GM23248 (cell line): Measurements from ENCODE around the gene ERICH4. TPM values are rescaled to one million over a fixed set of nuclear protein-coding genes. Genes with fewer than 3 reads are reported as not detected.
A peak's percentile ranks its signal among the peaks of the same experiment; 100 is the strongest.

Experiments used
- DNase-seq: peaks from one replicate; pipeline ENCODE4 v3.0.0-alpha.2; 2015
- H2AFZ ChIP-seq: fragments of 200-600 bp; sonication (generic); 2 replicates; pipeline ENCODE4 v1.6.1; 2016; ENCODE audit warnings: antibody characterized with exemption
- H3F3A ChIP-seq: fragments of 200-600 bp; sonication (generic); 2 replicates; pipeline ENCODE4 v1.6.1; 2016; ENCODE audit warnings: mild to moderate bottlenecking, antibody characterized with exemption, mixed run types; ENCODE audit not compliant: insufficient read depth
- H3K27ac ChIP-seq: fragments of 200-600 bp; sonication (generic); 2 replicates; pipeline ENCODE4 v1.5.1; 2016; ENCODE audit warnings: mild to moderate bottlenecking
- H3K27me3 ChIP-seq: fragments of 200-600 bp; sonication (generic); replicated peaks from 2 replicates; pipeline ENCODE4 v1.6.1; 2016; ENCODE audit warnings: mild to moderate bottlenecking; ENCODE audit not compliant: insufficient read depth
- H3K36me3 ChIP-seq: fragments of 200-600 bp; sonication (generic); 2 replicates; pipeline ENCODE4 v1.6.1; 2016; ENCODE audit warnings: low read depth, mild to moderate bottlenecking
- H3K4me1 ChIP-seq: fragments of 200-600 bp; sonication (generic); 2 replicates; pipeline ENCODE4 v1.6.1; 2016; ENCODE audit warnings: mild to moderate bottlenecking; ENCODE audit not compliant: insufficient read depth
- H3K4me2 ChIP-seq: fragments of 200-600 bp; sonication (generic); one replicate; pipeline ENCODE4 v1.6.1; 2016; ENCODE audit warnings: mild to moderate bottlenecking; ENCODE audit not compliant: unreplicated experiment
- H3K4me3 ChIP-seq: fragments of 200-600 bp; sonication (generic); 2 replicates; pipeline ENCODE4 v1.5.1; 2016; ENCODE audit warnings: mild to moderate bottlenecking
- H3K79me2 ChIP-seq: fragments of 200-600 bp; sonication (generic); 2 replicates; pipeline ENCODE4 v1.6.1; 2016; ENCODE audit warnings: mild to moderate bottlenecking; ENCODE audit not compliant: insufficient read depth
- H3K9ac ChIP-seq: fragments of 200-600 bp; sonication (generic); 2 replicates; pipeline ENCODE4 v1.6.1; 2016; ENCODE audit warnings: mild to moderate bottlenecking
- H3K9me2 ChIP-seq: fragments of 200-600 bp; sonication (generic); 2 replicates; pipeline ENCODE4 v1.6.1; 2016; ENCODE audit warnings: mixed run types, mild to moderate bottlenecking, moderate library complexity; ENCODE audit not compliant: insufficient read depth
- H3K9me3 ChIP-seq: fragments of 200-600 bp; sonication (generic); one replicate; pipeline ENCODE4 v1.6.1; 2017; ENCODE audit warnings: low read depth
- H4K20me1 ChIP-seq: fragments of 200-600 bp; sonication (generic); 2 replicates; pipeline ENCODE4 v1.6.0; 2016; ENCODE audit not compliant: insufficient read depth
- EZH2 ChIP-seq: fragments of 200-600 bp; sonication (generic); IDR thresholded peaks from 2 replicates; pipeline ENCODE4 v1.6.1; 2018; ENCODE audit warnings: antibody characterized with exemption, mild to moderate bottlenecking; ENCODE audit not compliant: insufficient read depth, poor library complexity, severe bottlenecking
- EZH2phosphoT487 ChIP-seq: fragments of 200-600 bp; sonication (generic); IDR thresholded peaks from 2 replicates; pipeline ENCODE4 v1.6.1; 2018; ENCODE audit warnings: antibody characterized with exemption, moderate library complexity, mild to moderate bottlenecking, low read depth; ENCODE audit not compliant: insufficient read depth
- WGBS, 2 experiments: methylation state at CpG; one replicate each; pipeline ENCODE4 v1.1.6; 2015 to 2017; ENCODE audit warnings: low lambda C conversion rate in 2 of 2, low coverage in 1 of 2; ENCODE audit errors: missing lambda C conversion rate in 2 of 2; 5-methylcytosine and 5-hydroxymethylcytosine counted together
- in situ Hi-C: fragments of 300-500 bp; cut with MboI; formaldehyde crosslinking; loops from 2 replicates; pipeline ENCODE4 v1.15.0; 2020
- polyA plus RNA-seq: library from polyadenylated mRNA; unstranded; fragments of >200 nt; fragmentation: Nextera tagmentation; extraction: Ambion mirVana; gene quantifications from 2 replicates; pipeline ENCODE4 v1.2.1, GENCODE V29; 2016
- total RNA-seq: library from RNA; depleted of rRNA; stranded (reverse); fragments of >200 nt; shearing (Covaris generic); gene quantifications from 2 replicates; pipeline ENCODE4 v1.2.3, GENCODE V29; 2014

Gene ERICH4
- total and polyA plus RNA-seq, 2 experiments from 2014 or later = not detected

DNA sequence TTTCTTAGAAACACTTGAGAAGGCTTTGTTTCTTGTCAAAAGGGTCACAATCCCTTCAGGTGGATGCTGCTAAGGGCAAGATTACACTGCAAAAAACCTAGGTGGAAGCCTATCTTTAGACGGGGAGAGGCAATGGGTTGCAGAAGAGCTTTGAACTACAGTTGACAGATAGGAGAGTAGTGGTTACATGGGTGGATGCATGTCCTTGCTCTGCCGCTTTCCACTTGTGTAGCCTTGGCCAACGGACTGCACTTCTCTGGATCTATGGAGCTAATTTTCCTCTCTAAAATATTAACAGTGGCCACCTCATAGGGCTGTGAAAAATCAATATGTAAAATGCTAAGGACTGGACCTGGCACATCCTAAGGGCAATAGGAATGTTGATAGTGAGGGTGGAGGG lies 44.4 kb upstream of the ERICH4 start:
- H3K79me2 ChIP-seq = peaks cover 41% of the 10 kb centered on the region
- H3K36me3 ChIP-seq = no peaks in the 10 kb centered on the region
- in situ Hi-C loops = no loop called here
- H3K4me3 ChIP-seq = peak overlapping the region; percentile 100
- no peaks in the 10 kb centered on the region for H3K9me2 ChIP-seq
- H3K27ac ChIP-seq = no peak overlapping the region
- H2AFZ ChIP-seq = no peak overlapping the region
- TF ChIP-seq EZH2phosphoT487 (no peak), EZH2 (no peak)
- no peaks in the 10 kb centered on the region for H3K27me3 ChIP-seq
- peak; percentile 18 for DNase-seq
- peaks cover 8% of the 10 kb centered on the region for H3K4me1 ChIP-seq
- 29 to 32% methylated on average over 3 of the region's 3 CpGs for WGBS, 2 experiments
- H3K9ac ChIP-seq = peak overlapping the region; percentile 98
- no peaks in the 10 kb centered on the region for H3F3A ChIP-seq
- H3K4me2 ChIP-seq = peak overlapping the region; percentile 94
- no peaks in the 10 kb centered on the region for H4K20me1 ChIP-seq
- H3K9me3 ChIP-seq = no peaks in the 10 kb centered on the region

DNA sequence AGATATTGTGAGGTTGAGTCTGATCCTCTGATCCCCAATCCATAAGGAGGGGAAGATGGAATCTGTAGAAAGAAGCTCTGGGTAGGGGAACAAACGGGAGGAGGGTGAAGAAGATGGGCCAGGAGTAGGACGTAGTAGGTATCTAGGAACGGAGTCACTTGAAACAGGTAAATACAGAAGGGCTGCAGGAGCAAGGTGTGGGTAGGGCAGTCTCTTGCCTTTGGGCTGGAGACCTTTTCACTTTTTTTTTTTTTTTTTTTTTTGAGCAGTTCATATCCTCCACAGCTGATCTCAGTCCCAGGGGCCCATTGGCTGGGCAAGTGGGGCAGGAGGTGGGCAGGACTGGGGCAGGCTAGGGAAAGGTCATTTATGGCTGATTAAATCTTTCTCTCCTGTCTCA lies 43.9 kb upstream of the ERICH4 start:
- Histone ChIP-seq H3K4me2 (peak overlapping the region; percentile 94), H3K27ac (no peak overlapping the region), H3K79me2 (peaks cover 41% of the 10 kb centered on the region), H3K36me3 (no peaks in the 10 kb centered on the region), H3K27me3 (no peaks in the 10 kb centered on the region), H4K20me1 (no peaks in the 10 kb centered on the region), H3K4me3 (peak overlapping the region; percentile 100), H3K9me3 (no peaks in the 10 kb centered on the region), H2AFZ (no peak overlapping the region), H3K9me2 (no peaks in the 10 kb centered on the region), H3F3A (no peaks in the 10 kb centered on the region), H3K4me1 (peaks cover 8% of the 10 kb centered on the region), H3K9ac (peak overlapping the region; percentile 98)
- no peak for DNase-seq
- in situ Hi-C loops = no loop called here
- TF ChIP-seq EZH2 (no peak), EZH2phosphoT487 (no peak)
- 76 to 80% methylated on average over 3 of the region's 3 CpGs for WGBS, 2 experiments

DNA sequence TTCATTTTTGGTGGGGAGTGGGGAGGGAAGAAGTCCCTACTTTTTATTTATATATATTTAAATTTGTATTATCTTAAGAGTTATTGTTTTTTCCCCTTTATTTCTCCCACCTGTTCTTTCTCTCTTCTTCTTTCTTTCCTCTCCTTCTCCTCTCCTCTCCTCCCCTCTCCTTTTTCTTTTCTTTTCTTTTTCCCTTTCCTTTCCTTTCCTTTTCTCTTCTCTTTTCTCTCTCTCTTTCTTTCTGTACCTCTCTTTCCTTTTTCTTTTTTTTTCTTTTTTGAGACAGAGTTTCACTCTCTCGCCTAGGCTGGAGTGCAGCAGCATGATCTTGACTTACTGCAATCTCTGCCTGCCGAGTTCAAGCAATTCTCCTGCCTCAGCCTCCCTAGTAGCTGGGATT lies 43.4 kb upstream of the ERICH4 start:
- in situ Hi-C loops = no loop called here
- Histone ChIP-seq H3F3A (no peaks in the 10 kb centered on the region), H4K20me1 (no peaks in the 10 kb centered on the region), H3K4me2 (no peak overlapping the region), H3K27ac (no peak overlapping the region), H3K9me3 (no peaks in the 10 kb centered on the region), H2AFZ (no peak overlapping the region), H3K79me2 (peaks cover 41% of the 10 kb centered on the region), H3K9me2 (no peaks in the 10 kb centered on the region), H3K9ac (peak overlapping the region; percentile 98; the same call in 1 of the 2 replicates), H3K4me3 (no peak overlapping the region), H3K4me1 (peaks cover 8% of the 10 kb centered on the region), H3K27me3 (no peaks in the 10 kb centered on the region), H3K36me3 (no peaks in the 10 kb centered on the region)
- 65 to 69% methylated on average over 2 of the region's 2 CpGs for WGBS, 2 experiments
- TF ChIP-seq EZH2phosphoT487 = no peak
- no peak for TF ChIP-seq EZH2
- no peak for DNase-seq

DNA sequence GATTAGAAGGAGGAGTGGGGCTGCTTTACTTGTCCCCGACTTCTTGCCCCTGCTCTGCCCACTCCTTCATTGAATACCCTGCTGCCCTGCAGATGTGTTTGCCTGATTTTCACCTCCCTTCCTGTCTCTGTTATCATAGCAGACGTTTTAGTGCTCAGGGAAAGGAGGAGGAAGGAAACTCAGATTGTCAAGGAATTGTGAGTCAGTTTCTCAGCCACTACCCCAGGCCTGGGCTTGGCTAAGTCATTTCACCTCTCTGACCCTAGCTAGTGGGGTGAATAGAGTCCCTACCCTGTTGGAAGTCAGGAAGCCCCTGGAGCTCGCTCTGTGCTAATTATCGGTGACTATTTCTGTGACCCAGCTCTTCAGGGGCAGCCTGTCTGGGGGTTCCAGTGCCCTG lies 41.5 kb upstream of the ERICH4 start:
- no peak overlapping the region for H2AFZ ChIP-seq
- no peaks in the 10 kb centered on the region for H3K27me3 ChIP-seq
- DNase-seq = no peak
- H3K4me1 ChIP-seq = peaks cover 8% of the 10 kb centered on the region
- H3K27ac ChIP-seq = no peak overlapping the region
- in situ Hi-C loops = no loop called here
- H3F3A ChIP-seq = no peaks in the 10 kb centered on the region
- H3K9ac ChIP-seq = no peak overlapping the region
- no peak overlapping the region for H3K4me2 ChIP-seq
- peaks cover 29% of the 10 kb centered on the region for H3K79me2 ChIP-seq
- H4K20me1 ChIP-seq = no peaks in the 10 kb centered on the region
- 77 to 81% methylated on average over 4 of the region's 4 CpGs for WGBS, 2 experiments
- no peaks in the 10 kb centered on the region for H3K36me3 ChIP-seq
- no peak for TF ChIP-seq EZH2
- TF ChIP-seq EZH2phosphoT487 = no peak
- no peaks in the 10 kb centered on the region for H3K9me3 ChIP-seq
- H3K9me2 ChIP-seq = no peaks in the 10 kb centered on the region
- H3K4me3 ChIP-seq = no peak overlapping the region

DNA sequence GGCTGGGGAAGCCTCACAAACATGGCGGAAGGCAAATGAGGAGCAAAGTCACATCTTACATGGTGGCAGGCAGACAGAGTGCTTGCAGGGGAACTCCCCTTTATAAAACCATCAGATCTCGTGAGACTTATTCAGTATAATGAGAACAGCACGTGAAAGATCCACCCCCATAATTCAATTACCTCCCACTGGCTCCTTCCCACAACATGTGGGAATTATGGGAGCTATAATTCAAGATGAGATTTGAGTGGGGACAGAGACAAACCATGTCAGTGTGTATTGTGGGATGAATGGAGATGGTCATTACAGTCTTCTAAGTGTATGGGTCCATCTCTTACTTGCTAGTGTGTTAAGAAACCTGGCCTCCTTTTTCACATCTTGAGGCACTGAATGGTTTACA lies 40.9 kb upstream of the ERICH4 start:
- no peaks in the 10 kb centered on the region for H3K27me3 ChIP-seq
- H3K79me2 ChIP-seq = peaks cover 25% of the 10 kb centered on the region
- no peak overlapping the region for H2AFZ ChIP-seq
- H3F3A ChIP-seq = no peaks in the 10 kb centered on the region
- H3K27ac ChIP-seq = no peak overlapping the region
- 42 to 48% methylated on average over 3 of the region's 3 CpGs for WGBS, 2 experiments
- TF ChIP-seq EZH2 (no peak), EZH2phosphoT487 (no peak)
- no peaks in the 10 kb centered on the region for H3K9me3 ChIP-seq
- H4K20me1 ChIP-seq = no peaks in the 10 kb centered on the region
- no peak overlapping the region for H3K9ac ChIP-seq
- peaks cover 8% of the 10 kb centered on the region for H3K4me1 ChIP-seq
- no peaks in the 10 kb centered on the region for H3K36me3 ChIP-seq
- no peaks in the 10 kb centered on the region for H3K9me2 ChIP-seq
- H3K4me2 ChIP-seq = no peak overlapping the region
- no peak overlapping the region for H3K4me3 ChIP-seq
- in situ Hi-C loops = no loop called here
- DNase-seq = no peak
